Measurements from ENCODE around the gene CAST.

The CAST gene

GRCh38 chr5:96648023-96648422 is 14.2 kb upstream of the CAST start:
- no peak for DNase-seq (ENCODE audit: low spot score)

- no peak for DNase-seq (ENCODE audit: low spot score)
These were observed 13.6 kb upstream of the CAST start for GRCh38 chr5:96648593-96648992.

- DNase-seq (ENCODE audit: low spot score), result no peak
These were observed 12.9 kb upstream of the CAST start for GRCh38 chr5:96649251-96649662.

GRCh38 chr5:96649681-96650540 is 12.3 kb upstream of the CAST start:
- no peak for DNase-seq (ENCODE audit: low spot score)

- DNase-seq (ENCODE audit: low spot score), result no peak
These were observed 11.1 kb upstream of the CAST start for GRCh38 chr5:96651047-96651446.

GRCh38 chr5:96651948-96652753 is 10.0 kb upstream of the CAST start:
- DNase-seq (ENCODE audit: low spot score), result no peak

GRCh38 chr5:96652769-96653454 is 9.3 kb upstream of the CAST start:
- no peak for DNase-seq (ENCODE audit: low spot score)

GRCh38 chr5:96654209-96654608 is 8.0 kb upstream of the CAST start:
- DNase-seq (ENCODE audit: low spot score), result no peak

- no peak for DNase-seq (ENCODE audit: low spot score)
These were observed 7.1 kb upstream of the CAST start for GRCh38 chr5:96655085-96655484.

GRCh38 chr5:96655506-96655905 is 6.7 kb upstream of the CAST start:
- DNase-seq (ENCODE audit: low spot score), result no peak

GRCh38 chr5:96657068-96657467 is 5.1 kb upstream of the CAST start:
- DNase-seq (ENCODE audit: low spot score), result no peak

- no peak for DNase-seq (ENCODE audit: low spot score)
These were observed 3.9 kb upstream of the CAST start for GRCh38 chr5:96658272-96658671.

GRCh38 chr5:96659170-96659569 is 3.0 kb upstream of the CAST start:
- DNase-seq (ENCODE audit: low spot score), result no peak

- DNase-seq (ENCODE audit: low spot score), result peak; percentile 35
These were observed 963 bp upstream of the CAST start for GRCh38 chr5:96660971-96661854.

GRCh38 chr5:96662725-96663518 is 746 bp downstream of the CAST start:
- peak; percentile 85 for DNase-seq (ENCODE audit: low spot score)

GRCh38 chr5:96663608-96664007 is 1.4 kb downstream of the CAST start:
- no peak for DNase-seq (ENCODE audit: low spot score)

GRCh38 chr5:96664669-96665068 is 2.5 kb downstream of the CAST start:
- no peak for DNase-seq (ENCODE audit: low spot score)

- DNase-seq (ENCODE audit: low spot score), result no peak
These were observed 6.5 kb downstream of the CAST start for GRCh38 chr5:96668725-96669124.

GRCh38 chr5:96669909-96670308 is 7.7 kb downstream of the CAST start:
- DNase-seq (ENCODE audit: low spot score), result no peak

GRCh38 chr5:96671441-96671840 is 9.3 kb downstream of the CAST start:
- no peak for DNase-seq (ENCODE audit: low spot score)

GRCh38 chr5:96673127-96673526 is 11.0 kb downstream of the CAST start:
- no peak for DNase-seq (ENCODE audit: low spot score)

All from putamen (tissue), 1 donor.